Measurements from ENCODE around the gene SCN5A.

DNA sequence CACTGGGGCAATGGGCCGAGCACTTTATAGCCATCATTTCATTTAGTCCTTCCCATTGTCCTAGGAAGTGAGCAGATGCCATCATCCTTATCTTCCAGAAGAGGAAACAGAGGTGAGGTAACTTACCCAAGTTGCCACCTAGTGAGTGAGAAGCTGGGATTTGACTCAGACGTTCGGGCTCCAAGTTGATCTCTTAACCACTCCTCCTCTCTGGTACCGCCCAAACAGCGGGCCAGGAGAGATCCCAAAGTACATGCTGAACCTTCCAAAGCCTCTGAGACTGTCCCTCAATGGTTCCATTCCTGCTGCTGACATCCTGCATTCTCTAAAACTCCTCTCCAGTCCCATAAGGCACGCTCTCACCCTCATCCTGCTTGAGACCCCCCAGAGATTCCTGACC is 97.1 kb downstream of the SCN5A start:
- TF ChIP-seq NFIC (IDR thresholded peaks at IDR 0.05) (no peak), FOXM1 (IDR thresholded peaks at IDR 0.05; ENCODE audit: borderline replicate concordance, low read depth) (no peak), RAD21 (IDR thresholded peaks at IDR 0.05; ENCODE audit: low read depth) (no peak), TEAD4 (IDR thresholded peaks at IDR 0.05) (no peak), YY1 (IDR thresholded peaks at IDR 0.05; ENCODE audit: low read depth) (no peak), TAF1 (IDR thresholded peaks at IDR 0.05; ENCODE audit: low read depth) (no peak)
- TF ChIP-seq, protein P1, sequence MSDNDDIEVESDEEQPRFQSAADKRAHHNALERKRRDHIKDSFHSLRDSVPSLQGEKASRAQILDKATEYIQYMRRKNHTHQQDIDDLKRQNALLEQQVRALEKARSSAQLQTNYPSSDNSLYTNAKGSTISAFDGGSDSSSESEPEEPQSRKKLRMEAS (IDR thresholded peaks at IDR 0.05): no peak
- TF ChIP-seq, protein P2, sequence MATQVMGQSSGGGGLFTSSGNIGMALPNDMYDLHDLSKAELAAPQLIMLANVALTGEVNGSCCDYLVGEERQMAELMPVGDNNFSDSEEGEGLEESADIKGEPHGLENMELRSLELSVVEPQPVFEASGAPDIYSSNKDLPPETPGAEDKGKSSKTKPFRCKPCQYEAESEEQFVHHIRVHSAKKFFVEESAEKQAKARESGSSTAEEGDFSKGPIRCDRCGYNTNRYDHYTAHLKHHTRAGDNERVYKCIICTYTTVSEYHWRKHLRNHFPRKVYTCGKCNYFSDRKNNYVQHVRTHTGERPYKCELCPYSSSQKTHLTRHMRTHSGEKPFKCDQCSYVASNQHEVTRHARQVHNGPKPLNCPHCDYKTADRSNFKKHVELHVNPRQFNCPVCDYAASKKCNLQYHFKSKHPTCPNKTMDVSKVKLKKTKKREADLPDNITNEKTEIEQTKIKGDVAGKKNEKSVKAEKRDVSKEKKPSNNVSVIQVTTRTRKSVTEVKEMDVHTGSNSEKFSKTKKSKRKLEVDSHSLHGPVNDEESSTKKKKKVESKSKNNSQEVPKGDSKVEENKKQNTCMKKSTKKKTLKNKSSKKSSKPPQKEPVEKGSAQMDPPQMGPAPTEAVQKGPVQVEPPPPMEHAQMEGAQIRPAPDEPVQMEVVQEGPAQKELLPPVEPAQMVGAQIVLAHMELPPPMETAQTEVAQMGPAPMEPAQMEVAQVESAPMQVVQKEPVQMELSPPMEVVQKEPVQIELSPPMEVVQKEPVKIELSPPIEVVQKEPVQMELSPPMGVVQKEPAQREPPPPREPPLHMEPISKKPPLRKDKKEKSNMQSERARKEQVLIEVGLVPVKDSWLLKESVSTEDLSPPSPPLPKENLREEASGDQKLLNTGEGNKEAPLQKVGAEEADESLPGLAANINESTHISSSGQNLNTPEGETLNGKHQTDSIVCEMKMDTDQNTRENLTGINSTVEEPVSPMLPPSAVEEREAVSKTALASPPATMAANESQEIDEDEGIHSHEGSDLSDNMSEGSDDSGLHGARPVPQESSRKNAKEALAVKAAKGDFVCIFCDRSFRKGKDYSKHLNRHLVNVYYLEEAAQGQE (IDR thresholded peaks at IDR 0.05; ENCODE audit: low read depth): no peak

Data from Ishikawa (cell line).